ENCODE measurements around the gene OTOP1.
"Not testable (repeated sequence)": the region's sequence is repeated elsewhere in the genome, so short reads cannot be mapped to it uniquely, and the experiment has no call there.

The OTOP1 gene

GRCh38 chr4:4228356-4228668, 1.6 kb upstream of the OTOP1 start:
- no peak for DNase-seq

DNA sequence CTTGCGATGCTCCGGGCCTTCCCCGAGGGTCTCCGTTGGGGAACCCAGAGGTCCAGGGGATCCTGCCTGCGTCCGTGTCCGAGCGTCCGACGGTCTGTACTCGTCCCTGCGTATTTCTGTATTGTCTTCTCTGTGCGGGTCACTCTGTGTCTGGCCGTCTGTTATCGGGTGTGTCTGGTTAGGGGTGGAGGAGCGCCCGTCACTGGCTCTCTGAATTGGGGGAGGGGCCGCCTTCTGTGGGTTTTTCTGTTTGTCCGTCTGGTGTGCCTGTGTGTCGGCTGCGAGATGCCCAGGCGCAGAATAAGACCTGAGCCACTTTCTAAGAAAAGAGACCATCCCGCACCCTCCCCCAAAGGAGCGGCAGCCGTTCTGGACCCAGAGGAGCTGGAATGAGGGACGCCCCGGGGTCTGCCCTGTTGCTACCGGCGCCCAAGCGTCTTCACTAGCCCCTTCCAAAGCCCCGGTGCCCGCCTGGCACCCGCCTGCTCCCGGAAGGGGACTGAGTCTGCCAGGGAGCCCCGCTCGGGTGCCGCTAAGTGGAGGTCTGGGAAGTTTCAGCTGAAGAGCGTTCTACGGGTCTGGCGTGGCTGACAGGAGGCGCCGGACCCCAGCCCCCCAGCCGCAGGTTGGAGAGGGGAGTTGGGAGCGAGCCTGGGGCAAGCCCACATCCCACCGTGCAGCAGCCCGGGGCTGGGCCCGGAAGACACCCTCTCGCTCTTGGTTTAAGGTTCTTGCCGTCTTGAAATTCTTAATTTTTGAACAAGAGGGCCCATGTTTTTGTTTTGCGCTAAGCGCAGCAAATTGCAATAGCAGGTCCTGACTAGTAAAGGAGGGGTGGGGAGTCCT, 1.0 kb upstream of the OTOP1 start:
- no peak for DNase-seq

GRCh38 chr4:4225915-4226605, 669 bp downstream of the OTOP1 start:
- no peak for DNase-seq

- no peak for DNase-seq
Measured at GRCh38 chr4:4217113-4217512, 9.6 kb downstream of the OTOP1 start.

GRCh38 chr4:4216648-4217047, 10.1 kb downstream of the OTOP1 start:
- no peak for DNase-seq

GRCh38 chr4:4213674-4214073, 13.1 kb downstream of the OTOP1 start:
- DNase-seq, result not testable (repeated sequence)

DNA sequence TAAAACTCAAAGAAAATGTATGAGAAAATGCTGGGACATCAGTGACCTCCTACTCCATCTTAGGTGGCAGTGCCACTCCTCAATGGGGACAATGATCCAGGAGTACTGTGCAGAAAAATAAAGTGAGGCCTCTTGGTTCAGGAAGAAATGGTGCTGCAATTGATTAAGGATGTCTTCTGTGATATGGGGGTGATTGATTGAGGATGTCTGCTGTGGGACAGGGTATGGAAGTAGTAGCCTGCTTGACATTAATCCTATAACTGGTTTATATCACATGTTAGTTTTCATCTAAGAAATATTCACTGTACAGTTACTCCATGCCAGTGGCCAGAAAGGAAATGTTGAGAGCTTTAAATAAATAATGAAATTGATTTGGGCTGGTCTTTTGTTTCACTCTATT, 20.5 kb downstream of the OTOP1 start:
- no peak for DNase-seq

DNA sequence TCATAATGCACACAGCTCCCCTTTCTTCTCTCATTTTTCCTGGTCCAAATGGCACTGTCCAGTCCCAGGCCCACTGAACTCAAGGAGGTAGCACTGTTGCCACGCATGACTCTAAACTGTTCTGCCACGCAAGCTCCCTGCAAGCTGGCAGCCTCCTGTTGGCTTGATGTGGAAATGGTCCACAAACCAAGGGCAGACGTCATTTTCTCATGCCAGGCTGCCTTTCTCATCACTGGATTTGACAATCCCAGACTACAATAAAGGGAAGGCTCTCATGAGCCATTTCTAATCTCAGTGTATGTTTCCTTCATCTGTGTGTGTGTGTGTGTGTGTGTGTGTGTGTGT, 22.4 kb downstream of the OTOP1 start:
- no peak for DNase-seq

GRCh38 chr4:4203688-4204400, 22.9 kb downstream of the OTOP1 start:
- no peak for DNase-seq

GRCh38 chr4:4202510-4202909, 24.2 kb downstream of the OTOP1 start:
- DNase-seq, result no peak

DNA sequence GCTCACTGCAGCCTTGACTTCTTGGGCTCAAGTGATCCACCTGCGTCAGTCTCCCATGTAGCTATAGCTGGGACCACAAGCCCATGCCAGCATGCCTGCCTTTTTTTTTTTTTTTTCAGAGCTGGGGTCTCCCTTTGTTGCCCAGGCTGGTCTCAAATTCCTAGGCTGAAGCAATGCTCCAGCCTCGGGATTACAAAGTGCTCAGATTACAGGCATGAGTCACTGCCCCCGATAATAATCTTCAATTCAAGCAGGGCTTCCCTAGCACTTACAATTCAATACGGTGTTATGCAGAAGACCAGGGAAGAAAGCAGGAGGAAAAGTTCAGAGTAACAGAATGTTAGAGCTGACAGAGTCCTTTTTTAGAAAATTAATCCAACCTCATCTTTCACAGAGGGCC, 26.1 kb downstream of the OTOP1 start:
- DNase-seq, result no peak

- DNase-seq, result no peak
Measured at GRCh38 chr4:4195354-4195753, 31.4 kb downstream of the OTOP1 start.

- not testable (repeated sequence) for DNase-seq
Measured at GRCh38 chr4:4188557-4188956, 38.2 kb downstream of the OTOP1 start.

DNA sequence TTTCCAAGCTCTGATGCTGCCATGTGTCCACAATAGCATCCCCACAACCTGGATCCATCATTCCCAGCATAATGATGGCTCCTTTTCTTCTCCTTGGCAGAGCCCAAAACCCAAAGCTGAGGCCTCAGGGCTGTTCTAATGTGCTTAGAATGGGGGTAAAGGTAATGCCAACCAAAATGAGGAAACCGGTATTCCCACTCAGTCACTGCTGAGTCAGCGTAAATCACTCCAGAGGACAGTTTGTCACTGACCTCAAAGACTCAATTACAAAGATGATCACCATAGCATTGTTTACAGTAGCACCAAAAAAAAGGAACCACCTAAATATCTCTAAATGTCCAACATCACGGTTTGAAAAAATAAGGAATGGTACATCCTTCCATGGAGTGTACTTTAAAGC, 41.2 kb downstream of the OTOP1 start:
- DNase-seq, result no peak

DNA sequence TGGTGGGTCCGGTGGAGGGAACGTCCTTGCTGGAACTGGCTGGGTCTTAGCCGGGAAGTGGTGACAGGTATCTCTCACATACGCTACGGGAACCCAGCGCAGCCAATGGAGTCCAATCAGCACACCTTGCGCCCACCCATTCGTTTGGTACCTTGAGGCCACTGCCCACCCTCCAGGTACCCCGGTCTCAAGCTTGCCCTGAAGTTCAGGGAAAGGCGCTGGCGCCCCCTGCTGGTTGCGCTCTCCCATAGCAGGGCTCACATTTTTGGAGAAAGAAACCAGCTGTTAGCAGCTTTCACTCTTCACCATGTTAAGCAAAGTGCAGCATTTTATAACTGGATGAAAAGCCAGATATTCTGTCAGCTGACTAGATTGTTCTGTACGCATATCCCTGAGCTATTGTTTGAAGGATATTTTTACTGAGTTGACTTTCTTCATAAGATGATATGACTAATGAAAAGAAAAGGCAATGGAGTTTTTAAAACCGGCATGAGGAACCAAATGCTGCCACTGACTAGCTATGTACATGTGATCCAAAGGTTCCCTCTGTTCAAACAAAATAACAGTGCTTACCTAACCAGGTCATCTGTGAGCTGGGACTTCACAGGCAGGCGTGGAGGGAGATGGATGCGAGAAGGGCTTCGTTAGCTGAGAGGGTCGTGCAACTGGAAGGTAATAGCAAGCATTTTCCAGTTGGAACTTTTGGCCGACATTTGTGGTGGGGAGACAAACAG, 43.7 kb downstream of the OTOP1 start:
- DNase-seq, result no peak

DNA sequence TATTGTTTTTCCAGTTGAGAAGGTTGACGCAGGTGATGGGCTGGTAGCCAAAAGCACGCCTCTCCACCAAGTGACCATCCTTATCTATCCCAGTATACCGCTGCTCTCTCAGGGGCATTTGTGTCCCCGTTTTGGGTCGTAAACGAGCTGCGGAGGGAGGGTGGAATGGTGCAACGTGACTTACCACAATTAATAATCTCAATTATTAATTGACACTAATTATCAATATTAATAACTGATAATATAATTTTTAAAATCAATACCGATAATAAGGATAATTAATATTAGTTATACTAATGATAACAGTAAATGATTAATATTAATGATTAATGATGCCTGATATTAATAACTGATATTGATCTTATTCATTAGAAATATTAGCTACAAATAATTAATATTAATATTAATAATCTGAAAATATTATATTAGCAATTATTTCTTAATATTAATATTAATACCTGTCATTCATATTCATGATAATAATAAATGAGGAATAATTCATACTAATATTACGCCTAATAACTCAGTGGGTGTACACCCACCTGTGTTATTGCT, 56.1 kb downstream of the OTOP1 start:
- DNase-seq, result no peak

- DNase-seq, result not testable (repeated sequence)
Measured at GRCh38 chr4:4167981-4168780, 58.5 kb downstream of the OTOP1 start.

DNA sequence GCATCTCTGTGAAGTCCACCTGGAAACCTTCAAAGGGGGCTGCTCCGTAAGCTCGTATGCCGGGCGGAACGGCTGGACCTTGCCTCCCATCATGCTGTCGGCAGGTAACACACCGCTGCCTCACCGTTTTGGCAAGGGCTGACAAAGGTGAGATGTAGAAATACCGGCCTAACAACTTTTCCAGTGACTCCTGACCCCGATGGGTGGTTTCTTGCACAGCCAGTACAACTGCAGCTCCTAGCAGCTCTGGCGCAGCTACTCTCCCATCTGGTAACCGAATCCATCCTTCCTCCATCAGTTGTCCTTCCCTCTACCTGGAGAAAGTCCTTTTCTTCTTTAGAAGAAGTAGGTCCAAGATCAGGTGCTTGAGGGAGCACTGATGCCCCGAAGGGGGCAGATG, 59.7 kb downstream of the OTOP1 start:
- not testable (repeated sequence) for DNase-seq

DNA sequence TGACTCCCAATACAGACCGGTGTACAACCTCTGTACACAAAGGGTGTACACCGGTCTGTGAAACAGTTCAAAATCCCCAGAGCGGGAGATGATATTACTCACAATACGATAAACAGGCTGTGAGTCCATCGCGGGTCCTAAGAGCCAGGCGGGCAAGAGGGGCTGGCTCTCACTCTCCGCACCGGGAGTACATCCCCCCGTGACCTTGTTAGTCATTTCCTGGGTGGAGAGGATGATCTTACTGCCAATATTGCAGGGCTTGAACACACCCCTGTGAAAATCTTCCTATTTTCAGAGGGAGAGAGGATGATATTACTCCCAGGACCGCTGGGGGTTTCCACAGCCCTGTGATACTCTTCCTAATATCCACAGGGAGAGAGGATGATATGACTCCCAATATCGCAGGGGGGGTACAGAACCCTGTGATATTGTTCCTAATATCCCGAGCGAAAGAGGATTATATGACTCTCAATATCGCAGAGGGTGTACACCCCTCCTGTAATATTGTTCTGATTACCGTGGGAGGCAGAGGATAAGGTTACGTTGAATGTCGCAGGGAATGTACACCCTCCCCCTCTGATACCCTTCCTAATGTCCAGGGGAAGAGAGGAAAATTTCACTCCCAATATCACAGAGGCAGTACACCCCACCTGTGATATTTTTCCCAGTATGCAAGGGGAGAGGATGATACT, 60.9 kb downstream of the OTOP1 start:
- DNase-seq, result not testable (repeated sequence)

- not testable (repeated sequence) for DNase-seq
Measured at GRCh38 chr4:4164532-4165173, 62.1 kb downstream of the OTOP1 start.

DNA sequence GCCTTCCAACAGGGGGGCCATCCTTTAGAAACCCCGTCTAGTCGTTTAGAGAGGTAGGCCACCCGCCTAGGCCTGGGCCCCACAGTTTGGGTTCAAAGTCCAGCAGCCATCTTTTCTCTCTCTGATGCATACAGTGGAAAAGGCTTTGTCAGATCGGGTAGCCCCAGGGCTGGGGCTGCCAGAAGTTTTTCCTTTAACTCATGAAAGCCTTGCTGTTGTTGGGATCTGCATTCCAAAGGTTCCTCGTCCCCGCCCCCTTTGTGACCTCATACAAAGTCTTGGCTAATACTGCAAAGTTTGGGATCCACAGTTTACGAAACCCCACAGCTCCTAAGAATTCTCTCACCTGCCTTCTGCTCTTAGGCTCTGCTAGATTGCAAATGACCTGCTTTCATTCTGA, 64.5 kb downstream of the OTOP1 start:
- DNase-seq, result not testable (repeated sequence)

Measured in DMS 273 treated with DMSO at 0.1 percent for 48 hours (cell line).